ENCODE measurements around the gene MSRB3. TPM values are rescaled to one million over a fixed set of nuclear protein-coding genes. Genes with fewer than 3 reads are reported as not detected.

MSRB3 gene
- polyA plus RNA-seq, 1 donor from 2014 or later: 0.19 TPM

GRCh38 chr12:65335981-65336380 lies 57.5 kb downstream of the MSRB3 start:
- H2AFZ ChIP-seq (ENCODE audit: low read depth, low read length): no peak overlapping the region
- H3K79me2 ChIP-seq (replicated peaks; ENCODE audit: insufficient read depth, low read length): no peaks in the 10 kb centered on the region
- H3K4me2 ChIP-seq (ENCODE audit: low read length): no peak overlapping the region
- no peaks in the 10 kb centered on the region for H3K27me3 ChIP-seq (ENCODE audit: insufficient read depth, low read depth, low read length)
- no peaks in the 10 kb centered on the region for H4K20me1 ChIP-seq (ENCODE audit: insufficient read depth)
- H3K9ac ChIP-seq (ENCODE audit: low read length): no peak overlapping the region
- H3K36me3 ChIP-seq (ENCODE audit: insufficient read depth, low read length): no peaks in the 10 kb centered on the region
- no peaks in the 10 kb centered on the region for H3F3A ChIP-seq (ENCODE audit: insufficient read depth, low read length, poor library complexity, severe bottlenecking)
- H3K9me3 ChIP-seq (ENCODE audit: low read length): no peaks in the 10 kb centered on the region
- TF ChIP-seq SMC3 (conservative IDR thresholded peaks at IDR 0.05; ENCODE audit: poor library complexity) (no peak), RAD21 (conservative IDR thresholded peaks at IDR 0.05) (no peak)
- no peak overlapping the region for H3K4me3 ChIP-seq (ENCODE audit: low read length)
- no peak overlapping the region for H3K27ac ChIP-seq (ENCODE audit: low read length)
- H3K9me2 ChIP-seq (ENCODE audit: insufficient read depth, low read length): no peaks in the 10 kb centered on the region

- H3K79me2 ChIP-seq (replicated peaks; ENCODE audit: insufficient read depth, low read length): no peaks in the 10 kb centered on the region
- no peaks in the 10 kb centered on the region for H3K36me3 ChIP-seq (ENCODE audit: insufficient read depth, low read length)
- no peaks in the 10 kb centered on the region for H3K27me3 ChIP-seq (ENCODE audit: insufficient read depth, low read depth, low read length)
- no peak overlapping the region for H2AFZ ChIP-seq (ENCODE audit: low read depth, low read length)
- no peak overlapping the region for H3K27ac ChIP-seq (ENCODE audit: low read length)
- H3F3A ChIP-seq (ENCODE audit: insufficient read depth, low read length, poor library complexity, severe bottlenecking): no peaks in the 10 kb centered on the region
- H3K9me2 ChIP-seq (ENCODE audit: insufficient read depth, low read length): no peaks in the 10 kb centered on the region
- no peak overlapping the region for H3K9ac ChIP-seq (ENCODE audit: low read length)
- TF ChIP-seq CTCF (IDR thresholded peaks at IDR 0.05; ENCODE audit: poor library complexity, severe bottlenecking) (no peak), SMC3 (conservative IDR thresholded peaks at IDR 0.05; ENCODE audit: poor library complexity) (no peak), RAD21 (conservative IDR thresholded peaks at IDR 0.05) (no peak), TAF1 (IDR thresholded peaks at IDR 0.05; ENCODE audit: low read depth) (no peak), REST (IDR thresholded peaks at IDR 0.05; ENCODE audit: borderline replicate concordance) (no peak), EP300 (conservative IDR thresholded peaks at IDR 0.05; ENCODE audit: poor library complexity, severe bottlenecking) (no peak), EZH2 (IDR thresholded peaks at IDR 0.05; ENCODE audit: borderline replicate concordance, insufficient read depth, low read length, poor library complexity, severe bottlenecking) (no peak), POLR2AphosphoS5 (IDR thresholded peaks at IDR 0.05) (no peak), MXI1 (conservative IDR thresholded peaks at IDR 0.05; ENCODE audit: poor library complexity, severe bottlenecking) (no peak)
- no peak overlapping the region for H3K4me3 ChIP-seq (ENCODE audit: low read length)
- H3K4me2 ChIP-seq (ENCODE audit: low read length): no peak overlapping the region
- H4K20me1 ChIP-seq (ENCODE audit: insufficient read depth): no peaks in the 10 kb centered on the region
- H3K9me3 ChIP-seq (ENCODE audit: low read length): no peaks in the 10 kb centered on the region
Observed at GRCh38 chr12:65339161-65339560, 60.7 kb downstream of the MSRB3 start.

- TF ChIP-seq POLR2AphosphoS5 (IDR thresholded peaks at IDR 0.05) (no peak), REST (IDR thresholded peaks at IDR 0.05; ENCODE audit: borderline replicate concordance) (no peak), SMC3 (conservative IDR thresholded peaks at IDR 0.05; ENCODE audit: poor library complexity) (no peak), MXI1 (conservative IDR thresholded peaks at IDR 0.05; ENCODE audit: poor library complexity, severe bottlenecking) (no peak), TAF1 (IDR thresholded peaks at IDR 0.05; ENCODE audit: low read depth) (no peak), RAD21 (conservative IDR thresholded peaks at IDR 0.05) (no peak), EP300 (conservative IDR thresholded peaks at IDR 0.05; ENCODE audit: poor library complexity, severe bottlenecking) (no peak), CTCF (IDR thresholded peaks at IDR 0.05; ENCODE audit: poor library complexity, severe bottlenecking) (no peak), EZH2 (IDR thresholded peaks at IDR 0.05; ENCODE audit: borderline replicate concordance, insufficient read depth, low read length, poor library complexity, severe bottlenecking) (no peak)
- H3K4me3 ChIP-seq (ENCODE audit: low read length): no peak overlapping the region
- no peaks in the 10 kb centered on the region for H3K27me3 ChIP-seq (ENCODE audit: insufficient read depth, low read depth, low read length)
- no peaks in the 10 kb centered on the region for H3K9me2 ChIP-seq (ENCODE audit: insufficient read depth, low read length)
- H3K36me3 ChIP-seq (ENCODE audit: insufficient read depth, low read length): no peaks in the 10 kb centered on the region
- no peak overlapping the region for H3K4me2 ChIP-seq (ENCODE audit: low read length)
- no peak overlapping the region for H3K9ac ChIP-seq (ENCODE audit: low read length)
- no peaks in the 10 kb centered on the region for H3K9me3 ChIP-seq (ENCODE audit: low read length)
- H3K79me2 ChIP-seq (replicated peaks; ENCODE audit: insufficient read depth, low read length): no peaks in the 10 kb centered on the region
- no peak overlapping the region for H3K27ac ChIP-seq (ENCODE audit: low read length)
- H2AFZ ChIP-seq (ENCODE audit: low read depth, low read length): no peak overlapping the region
- H4K20me1 ChIP-seq (ENCODE audit: insufficient read depth): no peaks in the 10 kb centered on the region
- no peaks in the 10 kb centered on the region for H3F3A ChIP-seq (ENCODE audit: insufficient read depth, low read length, poor library complexity, severe bottlenecking)
Observed at GRCh38 chr12:65343230-65343629, 64.7 kb downstream of the MSRB3 start.
